Neural cell (in vitro differentiated cells): ENCODE measurements around the gene RHOT1.

Source experiments
- EP300 ChIP-seq: fragments of 450-650 bp; conservative IDR thresholded peaks from 2 replicates; pipeline ENCODE4 v1.6.1; 2014; ENCODE audit warnings: antibody characterized with exemption, mild to moderate bottlenecking, moderate library complexity; ENCODE audit not compliant: poor library complexity, severe bottlenecking
- RAD21 ChIP-seq: fragments of 450-650 bp; conservative IDR thresholded peaks from 2 replicates; pipeline ENCODE4 v1.6.1; 2014; ENCODE audit warnings: antibody characterized with exemption, mild to moderate bottlenecking, moderate library complexity
- TAF1 ChIP-seq: IDR thresholded peaks from 2 replicates; pipeline ENCODE4 v1.6.1; 2012; ENCODE audit warnings: low read depth
- TF ChIP-seq, protein P1 (sequence below): fragments of 450-650 bp; IDR thresholded peaks from 2 replicates; pipeline ENCODE4 v1.5.1; 2014; ENCODE audit warnings: antibody characterized with exemption, mild to moderate bottlenecking, moderate library complexity; ENCODE audit not compliant: poor library complexity, severe bottlenecking

DNA sequence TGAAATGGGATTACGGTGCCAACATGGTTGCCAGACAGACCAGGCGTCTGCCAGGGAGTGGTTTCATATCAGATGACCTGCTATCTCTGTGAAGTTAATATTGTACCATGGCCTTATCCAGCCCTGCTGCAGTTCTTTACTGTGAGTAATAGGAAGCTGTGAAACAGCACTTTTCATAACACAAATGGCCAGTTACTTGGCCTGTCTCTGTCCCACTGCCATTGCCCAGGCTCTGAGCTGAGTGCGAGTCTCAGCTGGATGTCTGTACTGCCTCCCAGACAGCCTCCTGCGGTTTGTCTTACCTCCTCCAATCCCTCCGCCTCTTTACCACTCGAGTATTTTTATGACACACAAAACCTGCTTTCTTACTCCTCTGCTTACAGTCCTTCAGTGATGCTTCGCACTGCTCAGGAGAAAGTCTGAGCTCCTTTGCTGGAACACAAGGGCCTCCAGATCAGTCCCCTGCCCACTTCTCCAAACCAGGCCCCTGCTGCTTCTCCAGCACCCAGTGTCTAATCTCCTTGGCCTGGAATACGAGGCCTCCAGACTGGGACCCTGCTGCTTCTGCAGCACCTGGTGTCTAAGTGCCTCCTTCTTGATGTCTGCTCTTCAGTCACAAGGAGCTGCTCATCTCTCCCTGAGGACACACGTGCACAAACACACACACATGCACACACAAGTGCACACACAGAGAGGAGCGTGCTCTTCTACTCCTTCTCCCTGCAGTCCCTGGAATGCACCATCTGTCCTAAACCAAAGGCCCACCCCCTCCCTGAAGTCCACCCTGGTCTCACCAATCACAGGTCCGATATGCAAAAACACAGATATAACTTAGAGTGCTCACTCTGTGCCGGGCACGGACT is 17.1 kb upstream of the RHOT1 start:
- TF ChIP-seq, protein P1, sequence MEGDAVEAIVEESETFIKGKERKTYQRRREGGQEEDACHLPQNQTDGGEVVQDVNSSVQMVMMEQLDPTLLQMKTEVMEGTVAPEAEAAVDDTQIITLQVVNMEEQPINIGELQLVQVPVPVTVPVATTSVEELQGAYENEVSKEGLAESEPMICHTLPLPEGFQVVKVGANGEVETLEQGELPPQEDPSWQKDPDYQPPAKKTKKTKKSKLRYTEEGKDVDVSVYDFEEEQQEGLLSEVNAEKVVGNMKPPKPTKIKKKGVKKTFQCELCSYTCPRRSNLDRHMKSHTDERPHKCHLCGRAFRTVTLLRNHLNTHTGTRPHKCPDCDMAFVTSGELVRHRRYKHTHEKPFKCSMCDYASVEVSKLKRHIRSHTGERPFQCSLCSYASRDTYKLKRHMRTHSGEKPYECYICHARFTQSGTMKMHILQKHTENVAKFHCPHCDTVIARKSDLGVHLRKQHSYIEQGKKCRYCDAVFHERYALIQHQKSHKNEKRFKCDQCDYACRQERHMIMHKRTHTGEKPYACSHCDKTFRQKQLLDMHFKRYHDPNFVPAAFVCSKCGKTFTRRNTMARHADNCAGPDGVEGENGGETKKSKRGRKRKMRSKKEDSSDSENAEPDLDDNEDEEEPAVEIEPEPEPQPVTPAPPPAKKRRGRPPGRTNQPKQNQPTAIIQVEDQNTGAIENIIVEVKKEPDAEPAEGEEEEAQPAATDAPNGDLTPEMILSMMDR = no peak
- TF ChIP-seq TAF1 (no peak), EP300 (no peak), RAD21 (no peak)
